OCI-LY1 (cell line): ENCODE results near the gene LEKR1.

Experiments
- H2AFZ ChIP-seq: fragments of 200-600 bp; sonication (generic), shearing (Covaris generic); 2 replicates; pipeline ENCODE4 v1.6.0; 2014; ENCODE audit warnings: antibody characterized with exemption, mild to moderate bottlenecking, low read length
- H3F3A ChIP-seq: fragments of 200-600 bp; sonication (generic), shearing (Covaris generic); 2 replicates; pipeline ENCODE4 v1.6.0; 2014; ENCODE audit warnings: mild to moderate bottlenecking, antibody characterized with exemption, low read length, moderate library complexity; ENCODE audit not compliant: insufficient read depth
- H3K27ac ChIP-seq: fragments of 200-600 bp; sonication (generic); 2 replicates; pipeline ENCODE4 v1.5.1; 2014; ENCODE audit warnings: low read length, mixed run types, mild to moderate bottlenecking, low read depth; ENCODE audit not compliant: poor library complexity, severe bottlenecking
- H3K27me3 ChIP-seq: fragments of 200-600 bp; sonication (generic); 2 replicates; pipeline ENCODE4 v1.6.0; 2014; ENCODE audit warnings: antibody characterized with exemption, mild to moderate bottlenecking, low read length, moderate library complexity; ENCODE audit not compliant: insufficient read depth
- H3K36me3 ChIP-seq: fragments of 200-600 bp; sonication (generic); 2 replicates; pipeline ENCODE4 v1.6.1; 2014; ENCODE audit warnings: mild to moderate bottlenecking, antibody characterized with exemption, low read length, moderate library complexity, mixed read lengths; ENCODE audit not compliant: insufficient read depth
- H3K4me1 ChIP-seq: fragments of 200-600 bp; sonication (generic); 2 replicates; pipeline ENCODE4 v1.5.1; 2014; ENCODE audit warnings: mild to moderate bottlenecking, low read length, moderate library complexity; ENCODE audit not compliant: insufficient read depth, severe bottlenecking
- H3K4me2 ChIP-seq: fragments of 200-600 bp; sonication (generic), shearing (Covaris generic); 2 replicates; pipeline ENCODE4 v1.6.1; 2014; ENCODE audit warnings: low read length
- H3K4me3 ChIP-seq: fragments of 200-600 bp; sonication (generic); 2 replicates; pipeline ENCODE4 v1.5.1; 2014; ENCODE audit warnings: low read length, low read depth, mild to moderate bottlenecking, mixed read lengths; ENCODE audit not compliant: poor library complexity, severe bottlenecking
- H3K79me2 ChIP-seq: fragments of 200-600 bp; shearing (Covaris generic); 2 replicates; pipeline ENCODE4 v1.6.1; 2016; ENCODE audit warnings: mixed run types, low read length, mixed read lengths; ENCODE audit not compliant: insufficient read depth
- H3K9ac ChIP-seq: fragments of 200-600 bp; sonication (generic), shearing (Covaris generic); 2 replicates; pipeline ENCODE4 v1.6.1; 2014; ENCODE audit warnings: mild to moderate bottlenecking, low read length, mixed read lengths
- H3K9me2 ChIP-seq: fragments of 200-600 bp; sonication (generic), shearing (Covaris generic); 2 replicates; pipeline ENCODE4 v1.6.1; 2014; ENCODE audit warnings: low read depth, mild to moderate bottlenecking, low read length, mixed read lengths
- H3K9me3 ChIP-seq: fragments of 200-600 bp; shearing (Covaris generic); 2 replicates; pipeline ENCODE4 v1.6.1; 2014; ENCODE audit warnings: low read length, mixed read lengths
- H4K20me1 ChIP-seq: fragments of 200-600 bp; sonication (generic), shearing (Covaris generic); 2 replicates; pipeline ENCODE4 v1.6.0; 2016; ENCODE audit warnings: mild to moderate bottlenecking, low read length; ENCODE audit not compliant: insufficient read depth
- EZH2 ChIP-seq: fragments of 200-600 bp; sonication (generic), shearing (Covaris generic); IDR thresholded peaks from 2 replicates; pipeline ENCODE4 v1.8.0; 2017; ENCODE audit warnings: borderline replicate concordance, mixed run types, mild to moderate bottlenecking, antibody characterized with exemption, low read length, moderate library complexity, mixed read lengths
- TF ChIP-seq, protein P1 (sequence below): fragments of 200-600 bp; sonication (generic), shearing (Covaris generic); IDR thresholded peaks from 2 replicates; pipeline ENCODE4 v1.5.1; 2017; ENCODE audit warnings: mild to moderate bottlenecking, antibody characterized with exemption, low read length, moderate library complexity, mixed read lengths

Gene LEKR1

DNA sequence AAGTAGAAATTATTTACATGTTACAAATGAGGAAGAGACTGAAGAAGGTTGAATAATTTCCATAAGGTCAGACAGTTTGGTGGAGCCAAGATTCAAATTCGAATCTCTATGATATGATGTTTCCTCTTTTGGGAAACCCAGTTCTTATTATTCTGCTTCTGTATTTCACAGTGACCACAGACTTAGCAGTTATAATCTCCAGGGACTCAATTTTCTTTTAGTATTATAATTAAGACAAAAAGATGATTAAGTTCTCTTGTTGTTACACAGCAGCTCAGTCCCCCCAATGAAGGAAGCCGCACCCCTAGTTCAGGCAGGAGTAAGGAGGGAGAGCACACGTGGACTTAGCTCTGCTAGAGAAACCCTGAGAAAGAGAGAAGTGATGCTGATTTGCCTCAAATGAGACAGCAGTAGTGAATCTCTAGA lies 203.2 kb downstream of the LEKR1 start:
- Histone ChIP-seq H3K27me3 (no peaks in the 10 kb centered on the region), H3K4me1 (peaks cover 17% of the 10 kb centered on the region), H3K9me3 (no peaks in the 10 kb centered on the region), H3K79me2 (no peaks in the 10 kb centered on the region), H3K9me2 (no peaks in the 10 kb centered on the region), H3K9ac (no peak overlapping the region), H4K20me1 (no peaks in the 10 kb centered on the region), H3K4me2 (no peak overlapping the region; the same call in 1 of the 2 replicates), H3K36me3 (no peaks in the 10 kb centered on the region), H2AFZ (peak overlapping the region; percentile 50), H3K27ac (peak overlapping the region; percentile 54), H3F3A (no peaks in the 10 kb centered on the region), H3K4me3 (no peak overlapping the region)
- TF ChIP-seq, protein P1, sequence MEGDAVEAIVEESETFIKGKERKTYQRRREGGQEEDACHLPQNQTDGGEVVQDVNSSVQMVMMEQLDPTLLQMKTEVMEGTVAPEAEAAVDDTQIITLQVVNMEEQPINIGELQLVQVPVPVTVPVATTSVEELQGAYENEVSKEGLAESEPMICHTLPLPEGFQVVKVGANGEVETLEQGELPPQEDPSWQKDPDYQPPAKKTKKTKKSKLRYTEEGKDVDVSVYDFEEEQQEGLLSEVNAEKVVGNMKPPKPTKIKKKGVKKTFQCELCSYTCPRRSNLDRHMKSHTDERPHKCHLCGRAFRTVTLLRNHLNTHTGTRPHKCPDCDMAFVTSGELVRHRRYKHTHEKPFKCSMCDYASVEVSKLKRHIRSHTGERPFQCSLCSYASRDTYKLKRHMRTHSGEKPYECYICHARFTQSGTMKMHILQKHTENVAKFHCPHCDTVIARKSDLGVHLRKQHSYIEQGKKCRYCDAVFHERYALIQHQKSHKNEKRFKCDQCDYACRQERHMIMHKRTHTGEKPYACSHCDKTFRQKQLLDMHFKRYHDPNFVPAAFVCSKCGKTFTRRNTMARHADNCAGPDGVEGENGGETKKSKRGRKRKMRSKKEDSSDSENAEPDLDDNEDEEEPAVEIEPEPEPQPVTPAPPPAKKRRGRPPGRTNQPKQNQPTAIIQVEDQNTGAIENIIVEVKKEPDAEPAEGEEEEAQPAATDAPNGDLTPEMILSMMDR: no peak
- no peak for TF ChIP-seq EZH2

DNA sequence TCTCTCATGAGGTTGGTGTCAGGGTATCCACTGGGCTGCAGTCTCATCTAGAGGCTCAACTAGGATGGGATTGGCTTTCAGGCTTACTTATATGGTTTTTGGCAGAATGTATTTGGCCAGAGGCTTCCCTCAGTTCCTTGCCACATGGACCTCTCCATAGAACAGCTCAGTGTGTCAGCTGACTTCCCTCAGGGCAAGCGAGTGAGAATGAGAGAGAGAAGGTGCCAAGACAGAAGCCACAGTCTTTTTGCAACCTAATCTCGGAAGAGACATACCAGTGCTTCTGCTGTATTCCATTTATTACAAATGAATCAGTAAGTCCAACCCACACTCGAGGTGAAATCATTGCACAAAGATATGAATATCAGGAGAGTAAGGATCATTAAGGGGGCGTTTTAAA lies 204.6 kb downstream of the LEKR1 start:
- Histone ChIP-seq H3K4me1 (peaks cover 17% of the 10 kb centered on the region), H4K20me1 (no peaks in the 10 kb centered on the region), H3K9me2 (no peaks in the 10 kb centered on the region), H2AFZ (no peak overlapping the region), H3K4me3 (no peak overlapping the region), H3K9me3 (no peaks in the 10 kb centered on the region), H3K4me2 (no peak overlapping the region), H3K27ac (no peak overlapping the region), H3K9ac (no peak overlapping the region), H3K36me3 (no peaks in the 10 kb centered on the region), H3F3A (no peaks in the 10 kb centered on the region), H3K27me3 (no peaks in the 10 kb centered on the region), H3K79me2 (no peaks in the 10 kb centered on the region)
- TF ChIP-seq EZH2: no peak
- TF ChIP-seq, protein P1: no peak

DNA sequence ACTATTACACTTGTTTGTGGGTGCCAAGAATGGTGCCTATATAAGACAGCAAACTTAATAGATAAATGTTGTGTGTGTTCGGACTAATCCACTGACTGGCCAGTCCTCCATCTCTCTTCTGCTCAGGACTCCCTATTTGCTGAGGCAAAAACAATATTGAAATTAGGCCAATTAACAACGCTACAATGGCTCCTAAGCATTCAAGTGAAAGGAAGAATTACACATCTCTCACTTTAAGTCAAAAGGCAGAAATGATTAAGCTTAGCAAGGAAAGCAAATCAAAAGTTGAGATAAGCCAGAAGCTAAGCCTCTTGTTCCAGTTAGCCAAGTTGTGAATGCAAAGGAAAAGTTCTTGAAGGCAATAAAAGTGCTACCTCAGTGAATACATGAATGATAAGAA lies 206.8 kb downstream of the LEKR1 start:
- Histone ChIP-seq H3K4me3 (no peak overlapping the region), H3K9me2 (no peaks in the 10 kb centered on the region), H3K4me2 (no peak overlapping the region), H3F3A (no peaks in the 10 kb centered on the region), H2AFZ (no peak overlapping the region), H3K9ac (no peak overlapping the region), H3K79me2 (no peaks in the 10 kb centered on the region), H3K27me3 (no peaks in the 10 kb centered on the region), H3K4me1 (peaks cover 17% of the 10 kb centered on the region), H3K9me3 (no peaks in the 10 kb centered on the region), H3K36me3 (no peaks in the 10 kb centered on the region), H4K20me1 (no peaks in the 10 kb centered on the region), H3K27ac (no peak overlapping the region)
- TF ChIP-seq EZH2: no peak
- TF ChIP-seq, protein P1: no peak
